ENCODE measurements around the gene LMF1. TPM values are rescaled to one million over a fixed set of nuclear protein-coding genes. Genes with fewer than 3 reads are reported as not detected.

LMF1 gene
- polyA plus RNA-seq, 3 donors, result 5.9 to 14.7 (median 10.6) TPM

DNA sequence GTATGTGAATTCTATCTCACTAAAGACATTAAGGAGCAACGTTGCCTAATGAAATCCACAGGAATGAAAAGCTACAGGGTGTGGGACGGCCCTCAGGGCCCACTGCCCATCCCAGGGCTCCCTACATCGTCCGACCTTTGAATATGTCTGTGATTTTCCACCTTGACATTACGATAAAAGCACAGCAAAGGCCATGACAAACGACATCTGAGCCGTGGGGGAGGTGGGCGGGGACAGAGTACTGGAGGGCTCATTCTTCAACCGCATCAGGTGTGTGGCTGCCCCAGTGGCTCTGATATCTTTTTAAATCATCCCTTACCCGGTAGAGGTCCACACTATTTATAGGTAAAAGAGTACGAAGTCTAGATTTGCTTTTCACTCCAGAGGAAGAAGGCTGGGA lies 35.1 kb downstream of the LMF1 start:
- no peak overlapping the region for H3K4me3 Mint-ChIP-seq
- H3K27me3 Mint-ChIP-seq (ENCODE audit: low read depth in 3 of 3), result peaks cover 0 to 2% (median 0%) of the 10 kb centered on the region in 3 donors
- H3K9ac ChIP-seq (ENCODE audit: insufficient read depth, low read length, poor library complexity, severe bottlenecking), result no peak overlapping the region
- 90% methylated on average over 5 of the region's 11 CpGs for WGBS (ENCODE audit: insufficient coverage)
- H3K36me3 Mint-ChIP-seq, result peaks cover 20 to 26% of the 10 kb centered on the region in 2 donors
- H3K4me1 ChIP-seq (ENCODE audit: control insufficient read depth in 1 of 2, insufficient read depth in 2 of 2, low read length in 2 of 2), result no peaks in the 10 kb centered on the region
- no peak overlapping the region for H3K27ac Mint-ChIP-seq
- no peak overlapping the region for H3K27ac ChIP-seq (ENCODE audit: low read depth in 1 of 2, low read length in 2 of 2)
- TF ChIP-seq, protein P1, sequence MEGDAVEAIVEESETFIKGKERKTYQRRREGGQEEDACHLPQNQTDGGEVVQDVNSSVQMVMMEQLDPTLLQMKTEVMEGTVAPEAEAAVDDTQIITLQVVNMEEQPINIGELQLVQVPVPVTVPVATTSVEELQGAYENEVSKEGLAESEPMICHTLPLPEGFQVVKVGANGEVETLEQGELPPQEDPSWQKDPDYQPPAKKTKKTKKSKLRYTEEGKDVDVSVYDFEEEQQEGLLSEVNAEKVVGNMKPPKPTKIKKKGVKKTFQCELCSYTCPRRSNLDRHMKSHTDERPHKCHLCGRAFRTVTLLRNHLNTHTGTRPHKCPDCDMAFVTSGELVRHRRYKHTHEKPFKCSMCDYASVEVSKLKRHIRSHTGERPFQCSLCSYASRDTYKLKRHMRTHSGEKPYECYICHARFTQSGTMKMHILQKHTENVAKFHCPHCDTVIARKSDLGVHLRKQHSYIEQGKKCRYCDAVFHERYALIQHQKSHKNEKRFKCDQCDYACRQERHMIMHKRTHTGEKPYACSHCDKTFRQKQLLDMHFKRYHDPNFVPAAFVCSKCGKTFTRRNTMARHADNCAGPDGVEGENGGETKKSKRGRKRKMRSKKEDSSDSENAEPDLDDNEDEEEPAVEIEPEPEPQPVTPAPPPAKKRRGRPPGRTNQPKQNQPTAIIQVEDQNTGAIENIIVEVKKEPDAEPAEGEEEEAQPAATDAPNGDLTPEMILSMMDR (IDR thresholded peaks at IDR 0.05), result no peak
- no peaks in the 10 kb centered on the region for H3K4me1 Mint-ChIP-seq
- no peaks in the 10 kb centered on the region for H3K27me3 ChIP-seq (ENCODE audit: control insufficient read depth in 2 of 2, insufficient read depth in 2 of 2, low read length in 2 of 2)
- H2AFZ ChIP-seq (ENCODE audit: insufficient read depth, low read depth, low read length, poor library complexity, severe bottlenecking), result no peak overlapping the region
- H3K9me3 Mint-ChIP-seq, result peaks cover 5 to 15% (median 10%) of the 10 kb centered on the region in 7 donors
- H3K4me3 ChIP-seq (replicated peaks in 1 of 3; ENCODE audit: low read depth in 2 of 3, low read length in 3 of 3), result no peak overlapping the region
- peaks cover 0 to 9% of the 10 kb centered on the region in 2 donors for H3K36me3 ChIP-seq (replicated peaks in 1 of 2; ENCODE audit: control insufficient read depth in 1 of 2, insufficient read depth in 2 of 2, low read length in 2 of 2)
- H3K9me3 ChIP-seq (replicated peaks in 1 of 2; ENCODE audit: control insufficient read depth in 1 of 2, insufficient read depth in 1 of 2, low read length in 2 of 2), result peaks cover 0 to 6% of the 10 kb centered on the region in 2 donors
- H4K20me1 ChIP-seq (ENCODE audit: insufficient read depth, low read length), result no peaks in the 10 kb centered on the region
- DNase-seq, result no peak
- intact Hi-C loops (cut with micrococcal nuclease), result no loop called here
- no peaks in the 10 kb centered on the region for H3K79me2 ChIP-seq (ENCODE audit: insufficient read depth, low read length)
- no peak overlapping the region for H3K4me2 ChIP-seq (replicated peaks; ENCODE audit: extremely low read depth, low read length, poor library complexity, severe bottlenecking)

DNA sequence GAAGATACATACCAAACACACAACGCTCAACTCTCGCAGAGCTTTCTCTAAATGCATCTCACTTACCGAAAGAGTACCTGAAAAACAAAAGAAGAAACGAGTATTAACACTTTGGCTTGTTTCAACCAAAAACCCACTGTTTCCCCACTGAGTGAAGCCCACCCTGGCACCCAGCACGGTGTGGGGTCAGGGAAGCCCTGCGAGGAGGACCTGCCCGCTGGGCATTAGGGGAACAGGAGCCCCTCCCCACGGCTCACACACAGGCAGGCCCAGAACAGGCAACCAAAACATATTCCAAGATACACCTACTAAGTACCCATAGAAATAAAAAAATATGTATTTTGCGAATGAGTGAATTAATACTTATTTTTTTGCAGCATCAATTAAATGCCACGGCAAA lies 36.6 kb downstream of the LMF1 start:
- TF ChIP-seq, protein P1 (IDR thresholded peaks at IDR 0.05), result no peak
- H3K9ac ChIP-seq (ENCODE audit: insufficient read depth, low read length, poor library complexity, severe bottlenecking), result no peak overlapping the region
- H3K27me3 ChIP-seq (ENCODE audit: control insufficient read depth in 2 of 2, insufficient read depth in 2 of 2, low read length in 2 of 2), result no peaks in the 10 kb centered on the region
- no peaks in the 10 kb centered on the region for H4K20me1 ChIP-seq (ENCODE audit: insufficient read depth, low read length)
- Mint-ChIP-seq H3K9me3 (peaks cover 0 to 14% (median 4%) of the 10 kb centered on the region in 7 donors), H3K4me3 (no peak overlapping the region), H3K4me1 (no peaks in the 10 kb centered on the region), H3K27me3 (ENCODE audit: low read depth in 3 of 3) (peaks cover 0 to 2% (median 0%) of the 10 kb centered on the region in 3 donors), H3K27ac (no peak overlapping the region), H3K36me3 (peaks cover 29 to 33% of the 10 kb centered on the region in 2 donors)
- H3K4me1 ChIP-seq (ENCODE audit: control insufficient read depth in 1 of 2, insufficient read depth in 2 of 2, low read length in 2 of 2), result no peaks in the 10 kb centered on the region
- no peak overlapping the region for H3K4me2 ChIP-seq (replicated peaks; ENCODE audit: extremely low read depth, low read length, poor library complexity, severe bottlenecking)
- no peak overlapping the region for H3K4me3 ChIP-seq (replicated peaks in 1 of 3; ENCODE audit: low read depth in 2 of 3, low read length in 3 of 3)
- H3K9me3 ChIP-seq (replicated peaks in 1 of 2; ENCODE audit: control insufficient read depth in 1 of 2, insufficient read depth in 1 of 2, low read length in 2 of 2), result peaks cover 0 to 7% of the 10 kb centered on the region in 2 donors
- H3K36me3 ChIP-seq (replicated peaks in 1 of 2; ENCODE audit: control insufficient read depth in 1 of 2, insufficient read depth in 2 of 2, low read length in 2 of 2), result peaks cover 0 to 9% of the 10 kb centered on the region in 2 donors
- H3K27ac ChIP-seq (ENCODE audit: low read depth in 1 of 2, low read length in 2 of 2), result no peak overlapping the region
- intact Hi-C loops (cut with micrococcal nuclease), result no loop called here
- no peak overlapping the region for H2AFZ ChIP-seq (ENCODE audit: insufficient read depth, low read depth, low read length, poor library complexity, severe bottlenecking)
- WGBS (ENCODE audit: insufficient coverage), result 94% methylated on average over 4 of the region's 10 CpGs
- H3K79me2 ChIP-seq (ENCODE audit: insufficient read depth, low read length), result no peaks in the 10 kb centered on the region
- DNase-seq, result no peak

Measured in CD14-positive monocyte (primary cell).